ENCODE measurements around the gene TIMP3.

TIMP3 gene

GRCh38 chr22:32897400-32897799 lies 95.9 kb downstream of the TIMP3 start:
- DNase-seq (ENCODE audit: low read depth) = no peak
- H3K4me3 ChIP-seq (ENCODE audit: low read depth, low read length) = no peak overlapping the region
- TF ChIP-seq MYC (IDR thresholded peaks at IDR 0.05; ENCODE audit: low read depth, low read length) (no peak), POLR2A (IDR thresholded peaks at IDR 0.05; ENCODE audit: extremely low read depth, insufficient read length) (no peak), MAX (IDR thresholded peaks at IDR 0.05; ENCODE audit: low read depth, low read length) (no peak), CTCF (IDR thresholded peaks at IDR 0.05; ENCODE audit: low read depth, low read length) (no peak)

- TF ChIP-seq POLR2A (IDR thresholded peaks at IDR 0.05; ENCODE audit: extremely low read depth, insufficient read length) (no peak), MYC (IDR thresholded peaks at IDR 0.05; ENCODE audit: low read depth, low read length) (no peak), CTCF (IDR thresholded peaks at IDR 0.05; ENCODE audit: low read depth, low read length) (no peak), MAX (IDR thresholded peaks at IDR 0.05; ENCODE audit: low read depth, low read length) (no peak)
- no peak overlapping the region for H3K4me3 ChIP-seq (ENCODE audit: low read depth, low read length)
- DNase-seq (ENCODE audit: low read depth) = no peak
These were observed 99.6 kb downstream of the TIMP3 start for GRCh38 chr22:32900886-32901635.

- no peak overlapping the region for H3K4me3 ChIP-seq (ENCODE audit: low read depth, low read length)
- peak; percentile 10 for DNase-seq (ENCODE audit: low read depth)
- TF ChIP-seq CTCF (IDR thresholded peaks at IDR 0.05; ENCODE audit: low read depth, low read length) (peak; percentile 14), MAX (IDR thresholded peaks at IDR 0.05; ENCODE audit: low read depth, low read length) (no peak)
These were observed 100.4 kb downstream of the TIMP3 start for GRCh38 chr22:32901925-32902324.

GRCh38 chr22:32903507-32903906 lies 102.0 kb downstream of the TIMP3 start:
- no peak overlapping the region for H3K4me3 ChIP-seq (ENCODE audit: low read depth, low read length)
- no peak for DNase-seq (ENCODE audit: low read depth)
- TF ChIP-seq MYC (IDR thresholded peaks at IDR 0.05; ENCODE audit: low read depth, low read length) (no peak), POLR2A (IDR thresholded peaks at IDR 0.05; ENCODE audit: extremely low read depth, insufficient read length) (no peak), MAX (IDR thresholded peaks at IDR 0.05; ENCODE audit: low read depth, low read length) (no peak), CTCF (IDR thresholded peaks at IDR 0.05; ENCODE audit: low read depth, low read length) (no peak)

GRCh38 chr22:32904044-32904443 lies 102.5 kb downstream of the TIMP3 start:
- TF ChIP-seq MAX (IDR thresholded peaks at IDR 0.05; ENCODE audit: low read depth, low read length) = peak; percentile 74; the same call in 1 of the 2 replicates
- no peak for TF ChIP-seq MYC (IDR thresholded peaks at IDR 0.05; ENCODE audit: low read depth, low read length)
- no peak for TF ChIP-seq POLR2A (IDR thresholded peaks at IDR 0.05; ENCODE audit: extremely low read depth, insufficient read length)
- no peak for TF ChIP-seq CTCF (IDR thresholded peaks at IDR 0.05; ENCODE audit: low read depth, low read length)
- DNase-seq (ENCODE audit: low read depth) = peak; percentile 40
- H3K4me3 ChIP-seq (ENCODE audit: low read depth, low read length) = no peak overlapping the region

Measured in NB4 (cell line).